ENCODE data around the gene DNAJC16.

The DNAJC16 gene

GRCh38 chr1:15622712-15623373 is 96.2 kb downstream of the DNAJC16 start:
- DNase-seq, result no peak

GRCh38 chr1:15623435-15623834 is 96.8 kb downstream of the DNAJC16 start:
- DNase-seq, result no peak

DNA sequence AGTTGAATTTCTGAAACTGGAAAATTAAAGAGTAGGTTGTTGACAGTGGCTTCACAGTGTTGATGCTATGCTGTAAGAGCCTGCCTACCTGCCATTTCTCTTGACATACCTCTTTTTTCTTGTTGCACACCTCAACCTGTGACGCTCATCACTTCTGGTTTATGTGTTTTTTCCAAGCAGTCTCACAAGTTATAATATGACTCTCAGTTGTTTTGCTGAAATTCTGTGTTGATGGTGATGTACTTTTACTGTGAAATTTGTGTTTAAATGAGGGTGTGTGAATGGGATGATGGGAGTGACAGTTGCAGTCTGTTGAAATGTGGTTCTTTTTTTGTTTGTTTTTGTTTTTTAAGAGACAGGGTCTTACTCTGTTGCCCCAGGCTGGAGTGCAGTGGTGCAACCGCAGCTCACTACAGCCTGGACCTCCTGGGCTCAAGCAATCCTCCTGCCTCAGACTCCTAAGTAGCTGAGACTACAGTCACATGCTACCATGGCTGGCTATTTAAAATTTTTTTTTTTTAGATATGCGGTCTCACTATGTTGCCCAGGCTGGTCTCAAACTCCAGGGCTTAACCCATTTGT is 97.6 kb downstream of the DNAJC16 start:
- DNase-seq, result no peak

DNA sequence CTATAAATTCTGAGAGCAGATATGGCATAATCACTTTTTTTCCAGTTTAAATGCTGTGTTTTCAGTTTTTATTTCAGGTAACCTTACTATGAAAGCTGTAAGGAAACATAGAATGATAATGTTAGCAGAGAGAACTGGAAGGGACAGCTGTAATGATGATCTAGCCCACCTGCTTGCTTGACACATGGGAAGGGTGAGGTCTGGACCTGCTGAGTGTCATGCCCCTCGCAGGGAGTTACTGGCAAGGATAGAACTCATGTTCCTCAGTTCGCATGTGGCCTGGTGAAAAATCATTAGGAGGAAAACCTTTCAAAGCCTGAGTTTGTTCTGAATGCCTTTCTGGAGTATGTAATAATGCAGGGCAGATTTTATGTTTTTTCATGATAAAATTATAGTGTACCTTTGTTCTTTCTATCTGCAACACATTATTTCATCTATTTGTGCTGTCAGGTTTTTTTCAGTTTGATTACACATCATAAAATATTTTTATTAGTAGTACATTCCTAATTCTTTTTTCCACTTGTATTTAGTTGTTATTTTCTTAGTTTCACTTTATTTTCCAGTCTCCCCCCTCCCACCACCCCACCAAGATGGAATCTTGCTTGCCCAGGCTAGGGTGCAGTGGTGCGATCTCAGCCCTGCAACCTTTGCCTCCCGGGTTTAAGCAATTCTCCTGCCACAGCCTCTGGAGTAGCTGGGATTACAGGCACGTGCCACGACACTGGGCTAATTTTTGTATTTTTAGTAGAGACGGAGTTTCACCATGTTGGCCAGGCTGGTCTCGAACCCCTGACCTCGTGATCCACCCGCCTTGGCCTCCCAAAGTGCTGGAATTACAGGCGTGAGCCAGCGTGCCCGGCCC is 98.6 kb downstream of the DNAJC16 start:
- no peak for DNase-seq
